ENCODE measurements around the gene SMAD2.
"Not testable (repeated sequence)": the region's sequence is repeated elsewhere in the genome, so short reads cannot be mapped to it uniquely, and the experiment has no call there.

The SMAD2 gene

DNA sequence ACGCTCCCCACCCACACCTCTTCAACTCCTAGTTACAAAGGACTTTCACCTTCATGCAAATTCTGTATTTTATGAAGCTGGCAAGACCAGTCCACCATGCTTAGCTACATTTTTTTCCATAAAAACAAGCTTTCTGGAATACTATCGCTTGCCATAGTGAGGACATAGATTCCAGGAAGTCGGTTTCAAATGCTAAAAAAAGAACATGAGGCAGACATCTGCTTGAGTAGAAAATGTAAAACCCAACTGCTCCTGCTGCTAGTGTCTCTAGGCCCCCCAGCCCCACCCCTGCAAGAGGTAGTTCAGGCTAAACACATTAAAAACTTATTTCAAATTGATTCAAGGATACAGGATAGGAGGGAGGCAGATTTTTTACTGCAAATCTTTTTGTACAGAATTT, 148.9 kb downstream of the SMAD2 start:
- no peak for DNase-seq

DNA sequence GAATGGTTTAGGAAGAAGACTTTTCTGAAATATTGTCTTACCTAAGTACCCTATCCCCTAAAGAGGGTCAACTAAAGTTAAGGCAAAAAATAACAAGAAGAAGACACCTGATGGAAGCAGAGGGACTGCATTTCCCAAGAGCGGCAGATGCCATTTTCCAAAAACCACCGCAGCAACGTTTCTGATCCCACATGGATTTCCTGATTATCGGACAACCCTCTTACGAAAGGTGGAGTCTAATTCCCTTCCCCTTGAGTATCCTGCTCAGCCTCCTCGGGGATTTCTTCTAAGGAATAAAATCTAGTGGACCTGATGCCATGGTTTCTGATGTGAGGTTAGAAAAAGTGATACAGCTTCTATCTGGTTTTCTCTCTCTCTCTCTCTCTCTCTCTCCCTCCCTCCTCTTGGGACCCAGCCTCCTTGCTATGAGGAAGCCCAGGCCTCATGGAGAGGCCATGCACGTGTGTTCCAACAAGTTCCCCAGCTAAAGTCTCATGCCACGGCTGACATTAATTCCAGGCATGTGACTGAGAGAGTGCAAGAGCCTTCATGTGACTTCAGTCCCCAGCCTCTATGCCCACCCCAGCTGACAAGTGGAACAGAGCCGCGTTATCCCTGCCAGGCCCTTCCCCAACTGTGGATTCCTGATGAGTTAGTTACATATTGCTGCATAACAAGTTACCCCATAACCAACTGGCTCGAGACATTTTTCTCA, 150.3 kb downstream of the SMAD2 start:
- DNase-seq: no peak

DNA sequence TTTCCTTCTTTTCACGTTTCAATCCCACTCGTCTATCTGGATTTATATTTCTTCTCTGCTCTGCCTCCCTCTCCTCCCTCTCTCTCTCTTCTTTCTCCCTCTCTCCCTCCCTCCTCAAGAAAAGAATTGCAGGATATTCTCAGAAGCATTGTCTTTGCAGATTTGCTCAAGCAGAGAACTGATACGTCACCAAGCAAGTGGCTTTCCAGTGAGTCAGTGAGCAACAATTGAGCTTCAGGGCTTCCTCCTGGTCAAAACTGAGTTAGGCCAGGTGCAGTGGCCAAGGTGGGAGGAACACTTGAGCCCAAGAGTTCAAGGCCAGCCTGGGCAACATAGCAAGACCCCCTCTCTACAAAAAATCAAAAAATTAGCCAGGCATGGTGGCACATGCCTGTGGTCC, 151.1 kb downstream of the SMAD2 start:
- DNase-seq: no peak

DNA sequence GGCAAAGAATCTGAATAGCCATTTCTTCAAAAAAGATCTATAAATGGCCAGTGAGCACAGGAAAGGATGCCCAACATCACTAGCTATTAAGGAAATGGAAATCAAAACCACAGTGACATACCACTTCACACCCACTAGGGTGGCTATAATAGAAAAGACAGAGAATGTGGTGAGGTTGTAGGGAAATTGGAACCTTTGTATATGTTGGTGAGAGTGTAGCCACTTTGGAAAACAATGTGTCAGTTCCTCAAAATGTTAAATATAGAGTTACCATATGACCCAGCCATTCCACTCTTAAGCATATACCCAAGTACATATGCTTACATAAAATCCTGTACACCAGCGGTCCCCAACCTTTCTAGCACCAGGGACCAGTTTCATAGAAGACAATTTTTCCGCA, 152.8 kb downstream of the SMAD2 start:
- DNase-seq: no peak

DNA sequence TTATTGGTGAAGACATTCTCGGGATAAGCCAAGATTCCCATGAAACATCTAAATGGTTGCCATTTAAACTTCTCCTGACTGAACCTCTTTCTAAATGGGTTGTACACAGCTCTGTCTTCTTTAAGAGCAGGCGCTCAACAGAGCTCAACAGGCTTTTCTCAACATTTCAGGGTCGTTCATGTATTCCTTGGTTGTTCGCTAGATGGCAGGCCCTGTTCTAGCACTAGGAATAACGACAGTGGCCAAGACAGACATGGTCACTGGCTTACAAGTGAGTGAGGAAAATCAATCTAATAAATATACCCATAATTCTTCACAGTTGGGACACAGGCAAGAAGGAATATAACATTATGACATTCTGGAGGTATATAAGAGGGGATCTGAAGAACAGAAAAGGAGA, 154.5 kb downstream of the SMAD2 start:
- DNase-seq: no peak

DNA sequence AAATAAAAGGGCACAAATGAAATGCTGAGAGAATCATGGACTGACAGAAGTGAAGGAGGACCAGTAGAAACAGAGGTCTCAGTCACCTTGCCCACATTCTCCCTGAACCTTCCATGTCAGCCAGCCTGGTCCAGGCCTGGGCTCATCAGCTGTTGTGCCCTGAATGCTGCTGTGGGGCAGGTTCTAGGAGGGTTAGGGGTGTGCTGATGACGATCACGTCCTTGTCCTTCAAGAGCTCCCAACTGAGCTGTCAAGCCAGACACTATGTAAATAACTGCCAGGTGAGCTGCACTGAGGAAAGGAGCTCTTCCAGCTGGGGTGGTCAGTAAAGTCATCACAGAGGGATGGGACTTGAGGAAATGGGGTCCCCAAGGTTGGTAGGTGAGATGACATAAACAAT, 156.5 kb downstream of the SMAD2 start:
- no peak for DNase-seq

DNA sequence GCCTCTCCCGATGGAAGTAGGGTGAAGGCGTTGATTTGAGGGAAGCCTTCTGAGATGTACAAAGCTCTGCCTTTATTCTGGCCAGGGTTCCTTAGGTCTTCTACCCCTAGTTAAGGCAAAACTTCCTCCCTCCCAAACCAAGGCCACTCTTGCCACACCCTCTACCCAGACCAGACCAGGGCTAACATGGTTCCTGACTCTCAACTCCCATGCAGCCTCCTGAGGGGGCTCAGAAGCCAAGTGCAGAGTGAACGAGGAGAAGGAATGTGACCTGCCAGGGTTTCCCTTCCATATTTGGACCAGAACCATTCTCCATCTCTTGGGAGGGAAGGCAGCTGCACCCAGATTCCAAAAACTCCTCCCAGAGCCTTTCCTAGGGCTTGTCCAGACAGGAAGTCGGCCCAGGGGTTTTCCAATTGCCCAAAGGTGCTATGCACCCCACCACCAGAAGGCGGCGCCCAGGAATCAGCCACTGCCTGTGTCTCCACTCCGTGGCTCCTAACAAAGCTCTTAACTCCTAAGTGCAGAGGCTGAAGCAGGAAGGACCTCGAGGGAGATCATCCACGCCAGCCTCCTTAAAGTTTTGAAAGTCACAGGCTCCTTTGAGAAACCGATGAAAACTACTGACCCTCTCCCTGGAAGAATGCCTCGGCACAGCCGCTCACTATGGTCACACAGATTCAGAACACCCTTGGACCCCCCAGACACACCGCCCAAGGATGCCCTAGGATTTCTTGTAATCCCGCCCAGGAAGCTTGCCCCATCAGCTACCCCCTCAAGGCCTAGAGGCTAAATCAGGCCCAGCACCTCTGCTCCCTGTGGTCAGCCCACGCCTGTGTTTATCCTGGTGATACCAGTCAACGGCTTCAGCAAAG, 157.8 kb downstream of the SMAD2 start:
- peak in 5 of 6 experiments; percentile 27 to 64 (median 32) for DNase-seq

DNA sequence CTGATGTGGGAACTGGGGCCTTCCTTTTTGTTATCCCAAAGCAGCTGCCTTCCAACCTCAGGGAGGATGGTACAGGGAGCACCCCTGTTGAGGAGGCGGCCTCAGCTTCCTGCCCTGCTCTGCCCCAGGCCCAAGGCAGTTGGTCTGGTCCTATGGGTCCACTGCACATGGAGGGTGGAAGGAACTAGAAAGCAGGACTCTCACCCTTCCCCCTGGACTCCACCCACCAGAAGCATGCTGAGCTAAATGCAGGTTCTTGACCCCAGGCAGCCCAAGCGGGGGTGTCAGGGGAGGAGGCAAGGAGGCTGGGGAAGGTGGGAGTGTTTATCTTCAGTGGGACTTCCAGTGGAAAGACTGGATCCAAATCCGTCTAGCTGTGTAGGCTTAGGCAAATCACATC, 158.5 kb downstream of the SMAD2 start:
- no peak for DNase-seq

DNA sequence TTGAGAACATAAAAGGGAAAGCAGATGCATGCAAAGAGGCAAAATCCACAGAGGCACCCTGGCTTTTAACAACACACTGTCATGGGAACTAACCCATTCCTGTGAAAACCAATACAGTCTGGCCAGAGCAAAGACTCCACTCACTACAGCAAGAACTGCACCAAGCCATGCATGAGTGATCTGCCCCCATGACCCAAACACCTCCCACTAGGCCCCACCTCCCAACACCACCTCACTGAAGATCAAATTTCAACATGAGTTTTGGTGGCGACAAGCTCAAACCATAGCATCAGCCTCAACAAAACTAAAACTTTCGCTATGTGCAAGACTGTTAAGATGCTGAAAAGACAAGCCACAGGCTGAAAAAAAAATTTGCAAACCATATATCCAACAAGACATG, 162.8 kb downstream of the SMAD2 start:
- DNase-seq: no peak

DNA sequence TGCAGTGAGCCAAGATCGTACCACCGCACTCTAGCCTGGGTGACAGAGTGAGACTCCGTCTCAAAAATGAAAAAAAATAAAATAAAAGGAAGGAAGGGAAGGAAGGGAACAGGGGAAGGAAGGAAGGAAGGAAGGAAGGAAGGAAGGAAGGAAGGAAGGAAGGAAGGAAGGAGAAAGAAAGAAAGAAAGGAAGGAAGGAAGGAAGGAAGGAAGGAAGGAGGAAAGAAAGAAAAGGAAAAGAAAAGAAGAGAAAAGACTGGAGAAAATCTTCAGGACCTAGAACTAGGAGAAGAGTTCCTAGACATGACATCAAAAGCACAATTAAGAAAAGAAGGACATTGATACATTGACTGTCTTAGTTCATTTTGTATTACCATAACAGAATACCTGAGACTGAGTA, 163.3 kb downstream of the SMAD2 start:
- not testable (repeated sequence) for DNase-seq
